GM13977 (cell line): ENCODE measurements around the gene NUP98.

ENCODE experiments used
- DNase-seq: peaks from one replicate; pipeline ENCODE4 v3.0.0; 2012; ENCODE audit warnings: low spot score
- CTCF ChIP-seq: IDR thresholded peaks from 2 replicates; pipeline ENCODE4 v1.5.1; 2012; ENCODE audit warnings: mild to moderate bottlenecking, control low read depth; ENCODE audit not compliant: insufficient read depth; ENCODE audit errors: extremely low read depth, missing control alignments
- in situ Hi-C: fragments of 300-500 bp; cut with MboI; formaldehyde crosslinking; loops from one replicate; pipeline ENCODE4 v1.12.0; 2022; ENCODE audit warnings: low sequenced_read_pairs, low pct_unique_long_range_greater_than_20kb, mixed read lengths, inconsistent platforms; ENCODE audit not compliant: unreplicated experiment

NUP98 gene

GRCh38 chr11:3840004-3840869, 42.9 kb upstream of the NUP98 start:
- DNase-seq: no peak
- no peak for TF ChIP-seq CTCF
- in situ Hi-C loops: no loop called here

GRCh38 chr11:3838504-3838903, 41.1 kb upstream of the NUP98 start:
- TF ChIP-seq CTCF: no peak
- no peak for DNase-seq
- in situ Hi-C loops: no loop called here

GRCh38 chr11:3837793-3838192, 40.4 kb upstream of the NUP98 start:
- TF ChIP-seq CTCF: no peak
- no peak for DNase-seq
- in situ Hi-C loops: no loop called here

GRCh38 chr11:3836903-3837302, 39.5 kb upstream of the NUP98 start:
- in situ Hi-C loops: no loop called here
- no peak for TF ChIP-seq CTCF
- no peak for DNase-seq

- in situ Hi-C loops: no loop called here
- no peak for TF ChIP-seq CTCF
- no peak for DNase-seq
Observed at GRCh38 chr11:3835751-3836150, 38.4 kb upstream of the NUP98 start.

- in situ Hi-C loops: no loop called here
- DNase-seq: no peak
- TF ChIP-seq CTCF: no peak
Observed at GRCh38 chr11:3834664-3835461, 37.5 kb upstream of the NUP98 start.
